CMK (cell line): ENCODE measurements around the gene TPRN.

Experiments used
- DNase-seq: peaks from one replicate; pipeline ENCODE4 v3.0.0-alpha.2; 2010; ENCODE audit warnings: low read depth

The TPRN gene

DNA sequence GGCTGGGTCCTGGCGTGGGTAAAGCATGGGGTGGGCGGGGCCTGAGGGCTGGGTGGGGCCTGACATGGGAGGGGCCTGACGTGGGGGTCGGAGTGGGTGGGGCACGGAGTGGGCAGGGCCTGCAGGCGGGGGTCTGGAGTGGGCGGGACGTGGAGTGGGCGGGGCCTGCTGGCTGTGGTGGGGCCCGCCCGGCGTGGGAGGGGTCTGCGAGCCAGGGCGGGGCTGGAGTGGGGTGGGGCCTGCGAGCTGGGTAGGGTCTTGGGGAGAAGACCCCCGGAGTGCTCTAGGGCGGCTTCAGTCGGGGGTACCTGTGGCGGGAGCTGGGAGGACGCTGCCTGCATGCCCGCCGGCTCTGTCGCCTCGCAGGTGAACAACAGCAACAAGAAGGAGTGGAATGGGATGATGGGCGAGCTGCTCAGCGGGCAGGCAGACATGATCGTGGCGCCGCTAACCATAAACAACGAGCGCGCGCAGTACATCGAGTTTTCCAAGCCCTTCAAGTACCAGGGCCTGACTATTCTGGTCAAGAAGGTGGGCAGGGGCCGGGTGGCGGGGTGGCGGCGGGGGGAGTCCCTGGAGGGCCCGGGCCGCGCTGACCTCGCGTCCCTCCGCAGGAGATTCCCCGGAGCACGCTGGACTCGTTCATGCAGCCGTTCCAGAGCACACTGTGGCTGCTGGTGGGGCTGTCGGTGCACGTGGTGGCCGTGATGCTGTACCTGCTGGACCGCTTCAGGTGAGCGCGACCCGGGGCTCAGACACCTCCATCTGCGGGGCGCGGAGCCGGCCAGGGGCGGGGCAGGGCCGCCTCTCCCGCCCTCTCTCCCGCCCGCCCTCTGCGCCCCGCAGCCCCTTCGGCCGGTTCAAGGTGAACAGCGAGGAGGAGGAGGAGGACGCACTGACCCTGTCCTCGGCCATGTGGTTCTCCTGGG lies 38.7 kb downstream of the TPRN start:
- DNase-seq, result no peak

DNA sequence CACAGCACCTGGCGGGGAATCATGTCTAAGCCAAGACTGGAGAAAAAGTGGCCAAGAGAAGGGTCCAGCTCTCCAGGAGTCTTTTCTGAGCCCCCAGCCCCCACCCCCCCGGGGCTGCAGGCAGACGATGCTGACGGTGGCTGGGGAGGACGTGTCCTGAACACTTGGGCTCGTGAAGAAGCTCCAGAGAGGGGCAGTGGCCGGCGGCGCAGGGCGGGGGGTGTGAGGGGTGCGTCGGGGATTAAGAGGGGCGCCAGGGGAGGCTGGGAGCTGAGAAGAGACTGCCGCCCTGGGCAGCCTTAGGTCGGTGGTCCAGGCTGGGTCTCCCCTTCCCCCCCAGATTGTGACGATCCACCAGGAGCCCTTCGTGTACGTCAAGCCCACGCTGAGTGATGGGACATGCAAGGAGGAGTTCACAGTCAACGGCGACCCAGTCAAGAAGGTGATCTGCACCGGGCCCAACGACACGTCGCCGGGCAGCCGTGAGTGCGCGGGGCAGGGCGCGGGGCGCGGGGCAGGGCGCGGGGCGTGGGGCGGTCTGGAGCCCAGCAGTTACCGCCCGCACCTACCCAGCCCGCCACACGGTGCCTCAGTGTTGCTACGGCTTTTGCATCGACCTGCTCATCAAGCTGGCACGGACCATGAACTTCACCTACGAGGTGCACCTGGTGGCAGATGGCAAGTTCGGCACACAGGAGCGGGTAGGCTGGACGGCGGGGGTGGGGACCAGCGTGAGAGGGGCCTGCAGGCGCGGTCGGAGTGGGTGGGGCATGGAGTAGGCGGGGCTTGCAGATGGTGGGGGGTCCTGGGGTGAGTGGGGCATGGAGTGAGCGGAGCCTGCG lies 39.6 kb downstream of the TPRN start:
- DNase-seq, result no peak

DNA sequence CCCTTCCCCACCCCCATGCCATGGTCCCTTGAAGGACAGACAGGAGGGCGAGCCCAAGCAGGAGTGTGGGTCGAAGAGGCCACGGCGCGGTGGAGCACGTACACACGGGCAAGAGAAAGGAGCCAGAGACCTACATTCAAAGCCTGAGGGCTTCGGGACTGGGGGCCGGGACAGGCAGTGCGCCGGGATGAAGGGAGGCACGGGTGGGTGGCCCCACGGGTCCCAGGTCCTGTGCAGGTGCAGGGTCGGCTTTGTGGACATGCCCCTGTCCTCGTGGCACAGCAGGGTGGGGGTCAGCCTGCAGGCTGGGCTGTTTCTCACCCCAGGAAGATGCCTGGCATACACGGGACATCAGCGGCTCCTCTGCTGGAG lies 40.5 kb downstream of the TPRN start:
- no peak for DNase-seq

- no peak for DNase-seq
These were observed 41.2 kb downstream of the TPRN start for GRCh38 chr9:137159105-137160053.

- no peak for DNase-seq
These were observed 41.9 kb downstream of the TPRN start for GRCh38 chr9:137158625-137159024.

DNA sequence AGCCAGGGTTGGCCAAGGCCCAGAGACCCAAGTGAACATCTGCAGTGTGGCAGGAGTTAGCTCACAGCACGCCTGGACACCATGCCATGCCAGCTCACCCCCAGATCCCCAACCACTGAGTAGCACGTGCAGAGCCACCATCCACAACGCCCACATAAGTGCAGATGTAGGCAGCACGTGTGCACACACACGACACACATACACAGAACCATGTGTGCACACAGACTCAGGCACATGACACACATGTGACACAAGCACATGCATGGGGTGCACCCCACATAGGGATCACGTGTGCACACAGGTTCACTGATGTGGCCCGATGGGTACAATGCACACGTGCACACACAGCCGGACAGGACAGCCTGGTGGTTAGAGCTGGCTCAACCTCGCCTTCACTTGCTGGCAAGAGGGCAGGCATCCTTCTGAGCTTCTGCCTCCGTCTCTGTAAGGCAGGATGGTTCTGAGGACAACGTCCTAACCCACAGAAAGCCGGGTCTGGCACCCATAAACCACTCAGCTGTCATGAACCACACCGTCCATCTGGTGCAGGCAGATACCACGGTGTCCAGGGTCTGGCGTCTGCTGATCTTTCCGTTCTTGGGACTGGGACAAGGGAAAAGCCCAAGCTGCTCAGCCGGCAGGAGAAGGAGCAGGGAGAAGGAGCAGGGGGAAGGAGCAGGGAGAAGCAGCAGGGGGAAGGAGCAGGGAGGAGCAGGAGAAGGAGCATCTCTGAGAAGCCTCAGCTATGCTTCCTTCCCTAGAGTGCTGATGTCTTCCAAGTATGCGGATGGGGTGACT lies 42.7 kb downstream of the TPRN start:
- DNase-seq, result peak; percentile 45

GRCh38 chr9:137156567-137157375 lies 43.8 kb downstream of the TPRN start:
- peak; percentile 73 for DNase-seq

DNA sequence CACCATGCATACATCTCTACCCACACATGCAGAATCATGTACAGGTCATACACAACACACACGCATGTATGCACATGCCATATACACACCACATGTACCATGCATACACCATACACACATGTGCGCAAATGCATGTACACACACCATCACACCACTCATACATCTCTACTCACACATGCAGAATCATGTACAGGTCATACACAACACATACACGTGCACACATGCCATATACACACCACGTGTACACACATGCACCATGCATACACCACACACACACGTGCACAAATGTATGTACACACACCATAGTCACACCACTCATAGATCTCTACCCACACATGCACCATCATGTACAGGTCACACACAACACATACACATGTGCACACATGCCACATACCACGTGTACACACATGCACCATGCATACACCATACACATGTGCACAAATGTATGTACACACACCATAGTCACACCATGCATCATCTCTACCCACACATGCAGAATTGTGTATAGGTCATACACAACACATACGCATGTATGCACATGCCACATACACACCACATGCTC lies 47.6 kb downstream of the TPRN start:
- no peak for DNase-seq

- DNase-seq, result peak; percentile 81
These were observed 49.7 kb downstream of the TPRN start for GRCh38 chr9:137150617-137151457.

GRCh38 chr9:137149942-137150616 lies 50.5 kb downstream of the TPRN start:
- DNase-seq, result peak; percentile 83

- DNase-seq, result no peak
These were observed 51.2 kb downstream of the TPRN start for GRCh38 chr9:137149363-137149762.

DNA sequence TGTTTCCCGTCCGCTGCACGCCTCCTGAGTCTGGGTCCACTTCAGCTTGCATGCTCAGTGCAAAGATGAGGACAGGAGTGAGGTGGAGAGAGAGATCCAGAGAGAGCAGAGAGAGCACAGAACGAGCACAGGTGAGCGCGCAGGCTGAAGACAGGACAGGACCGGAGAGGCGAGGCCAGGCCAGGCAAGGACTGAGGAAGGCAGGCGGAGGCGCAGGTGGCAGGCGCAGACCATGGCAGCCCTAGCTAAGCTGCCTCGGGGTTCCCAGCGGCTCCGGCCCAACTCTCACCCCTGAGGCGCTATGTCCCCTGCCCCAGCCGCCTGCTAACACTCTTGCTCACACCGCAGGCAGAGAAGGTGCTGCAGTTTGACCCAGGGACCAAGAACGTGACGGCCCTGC lies 51.9 kb downstream of the TPRN start:
- no peak for DNase-seq

DNA sequence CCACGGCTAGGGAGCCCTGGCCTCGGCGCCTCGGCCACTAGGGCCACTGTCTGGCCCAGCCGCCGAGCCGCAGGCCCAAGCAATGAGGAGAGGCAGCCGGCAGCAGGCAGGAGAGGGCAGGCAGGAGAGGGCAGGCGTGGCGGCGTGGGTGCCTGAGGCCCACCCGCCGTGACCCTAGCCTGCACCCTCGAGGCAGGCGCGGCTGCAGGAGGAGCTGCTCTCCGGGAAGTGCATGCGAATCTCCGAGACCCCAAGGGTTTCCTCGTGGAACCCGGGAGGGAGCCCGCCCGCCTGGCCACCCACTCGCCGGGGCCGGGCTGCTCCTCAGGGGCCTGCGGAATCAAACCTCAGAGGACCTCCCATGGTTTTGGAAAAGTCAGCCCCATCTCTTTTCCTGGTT lies 52.3 kb downstream of the TPRN start:
- no peak for DNase-seq

GRCh38 chr9:137147793-137148160 lies 52.8 kb downstream of the TPRN start:
- DNase-seq, result no peak

- DNase-seq, result no peak
These were observed 53.3 kb downstream of the TPRN start for GRCh38 chr9:137147091-137147792.

- DNase-seq, result no peak
These were observed 54.0 kb downstream of the TPRN start for GRCh38 chr9:137146527-137146918.

DNA sequence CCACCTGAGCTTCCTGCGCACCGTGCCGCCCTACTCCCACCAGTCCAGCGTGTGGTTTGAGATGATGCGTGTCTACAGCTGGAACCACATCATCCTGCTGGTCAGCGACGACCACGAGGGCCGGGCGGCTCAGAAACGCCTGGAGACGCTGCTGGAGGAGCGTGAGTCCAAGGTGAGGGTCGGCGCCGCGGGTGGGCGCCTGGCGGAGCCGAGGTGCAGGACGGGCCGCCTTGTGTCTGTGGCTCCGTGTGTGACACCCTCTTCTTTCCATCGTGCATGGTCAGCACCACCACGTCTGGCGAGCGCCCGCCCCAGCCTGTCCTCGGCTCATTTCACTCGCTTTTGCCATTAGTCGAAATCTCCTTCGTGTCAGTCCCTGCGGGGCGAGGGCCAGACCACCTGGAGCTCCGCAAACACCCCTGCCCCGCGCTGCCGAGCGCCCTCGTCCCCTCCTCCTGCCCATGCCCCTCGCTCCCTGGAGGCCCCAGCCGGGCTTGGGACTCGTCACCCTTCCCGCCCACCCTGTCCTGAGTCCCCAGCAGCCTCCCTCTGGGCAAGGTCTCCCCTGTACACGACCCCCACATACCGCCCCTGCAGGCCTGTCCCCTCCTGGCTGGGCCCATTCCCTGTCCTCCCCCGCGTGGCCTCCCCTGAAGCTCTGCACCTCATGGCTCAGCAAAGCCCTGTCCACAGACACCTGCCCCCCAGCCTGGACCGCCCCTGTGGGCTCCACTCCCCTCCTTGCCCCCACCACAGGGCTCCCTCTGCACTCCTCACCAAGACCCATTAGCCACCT lies 54.6 kb downstream of the TPRN start:
- DNase-seq, result no peak
